Endothelial cell of umbilical vein (primary cell): ENCODE results near the gene AMFR.

ENCODE experiments used
- EZH2 ChIP-seq: IDR thresholded peaks from 2 replicates; pipeline ENCODE4 v1.6.1; 2012; ENCODE audit warnings: borderline replicate concordance, low read depth, mild to moderate bottlenecking, moderate library complexity, low read length, inconsistent platforms; ENCODE audit not compliant: severe bottlenecking
- MYC ChIP-seq: IDR thresholded peaks from one replicate; pipeline ENCODE4 v1.6.1; 2011; ENCODE audit warnings: mild to moderate bottlenecking, low read depth, low read length
- TF ChIP-seq, protein P1 (sequence below), 2 donors: IDR thresholded peaks; 1 replicate in 1 of 2; 2 replicates in 1 of 2; pipeline ENCODE4 v1.5.1; 2011; ENCODE audit warnings: low read length in 2 of 2, mild to moderate bottlenecking in 2 of 2, moderate library complexity in 2 of 2, control low read depth in 1 of 2, inconsistent platforms in 1 of 2, low read depth in 1 of 2; ENCODE audit not compliant: insufficient read depth in 1 of 2; ENCODE audit errors: extremely low read depth in 1 of 2

DNA sequence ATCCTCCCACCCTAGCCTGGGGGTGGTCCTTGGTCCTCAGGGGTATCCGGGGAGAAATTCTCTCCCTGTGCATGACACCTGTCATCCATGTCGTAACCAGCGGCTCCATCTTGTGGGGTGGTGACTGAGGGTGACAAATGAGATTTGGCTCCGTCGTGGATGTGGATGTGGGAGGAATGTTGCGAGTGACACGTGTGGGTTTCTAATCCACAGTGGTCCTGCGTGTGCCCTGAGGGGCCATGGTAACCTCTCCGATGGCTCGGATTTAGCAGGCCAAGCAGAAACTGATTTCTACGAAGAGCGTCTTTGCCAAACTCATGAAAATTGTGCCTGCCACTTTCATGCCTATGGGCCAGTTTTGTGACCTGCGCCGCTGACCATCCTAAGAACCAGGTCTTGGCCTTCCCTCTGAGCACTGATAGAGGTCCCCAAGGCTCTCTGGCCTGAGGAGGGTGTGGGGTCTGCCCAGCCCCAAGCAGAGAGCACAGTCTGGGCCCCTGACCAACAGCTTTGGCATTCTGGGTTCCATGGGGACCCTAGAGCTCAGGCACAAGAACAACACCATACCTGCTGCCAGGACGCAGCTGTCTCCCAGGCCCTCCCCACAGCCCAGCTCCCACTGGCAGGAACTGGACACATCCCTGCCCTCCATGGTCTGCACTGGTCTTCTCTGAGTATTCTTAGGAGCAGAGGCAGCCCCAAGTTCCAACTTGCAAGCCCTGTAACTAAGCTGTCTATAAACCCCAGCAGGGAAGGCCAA lies 79.0 kb downstream of the AMFR start:
- TF ChIP-seq, protein P1, sequence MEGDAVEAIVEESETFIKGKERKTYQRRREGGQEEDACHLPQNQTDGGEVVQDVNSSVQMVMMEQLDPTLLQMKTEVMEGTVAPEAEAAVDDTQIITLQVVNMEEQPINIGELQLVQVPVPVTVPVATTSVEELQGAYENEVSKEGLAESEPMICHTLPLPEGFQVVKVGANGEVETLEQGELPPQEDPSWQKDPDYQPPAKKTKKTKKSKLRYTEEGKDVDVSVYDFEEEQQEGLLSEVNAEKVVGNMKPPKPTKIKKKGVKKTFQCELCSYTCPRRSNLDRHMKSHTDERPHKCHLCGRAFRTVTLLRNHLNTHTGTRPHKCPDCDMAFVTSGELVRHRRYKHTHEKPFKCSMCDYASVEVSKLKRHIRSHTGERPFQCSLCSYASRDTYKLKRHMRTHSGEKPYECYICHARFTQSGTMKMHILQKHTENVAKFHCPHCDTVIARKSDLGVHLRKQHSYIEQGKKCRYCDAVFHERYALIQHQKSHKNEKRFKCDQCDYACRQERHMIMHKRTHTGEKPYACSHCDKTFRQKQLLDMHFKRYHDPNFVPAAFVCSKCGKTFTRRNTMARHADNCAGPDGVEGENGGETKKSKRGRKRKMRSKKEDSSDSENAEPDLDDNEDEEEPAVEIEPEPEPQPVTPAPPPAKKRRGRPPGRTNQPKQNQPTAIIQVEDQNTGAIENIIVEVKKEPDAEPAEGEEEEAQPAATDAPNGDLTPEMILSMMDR (IDR thresholded peaks at IDR 0.05; ENCODE audit: extremely low read depth in 1 of 2, insufficient read depth in 1 of 2, low read depth in 1 of 2, low read length in 2 of 2): no peak
- TF ChIP-seq MYC (no peak), EZH2 (no peak)
